DMS53 (cell line): Measurements from ENCODE around the gene SIK2.
A peak's percentile ranks its signal among the peaks of the same experiment; 100 is the strongest.

Experiments
- DNase-seq: peaks from one replicate; lab custom pipeline; 2025; lab: John Stamatoyannopoulos, UW

The SIK2 gene

DNA sequence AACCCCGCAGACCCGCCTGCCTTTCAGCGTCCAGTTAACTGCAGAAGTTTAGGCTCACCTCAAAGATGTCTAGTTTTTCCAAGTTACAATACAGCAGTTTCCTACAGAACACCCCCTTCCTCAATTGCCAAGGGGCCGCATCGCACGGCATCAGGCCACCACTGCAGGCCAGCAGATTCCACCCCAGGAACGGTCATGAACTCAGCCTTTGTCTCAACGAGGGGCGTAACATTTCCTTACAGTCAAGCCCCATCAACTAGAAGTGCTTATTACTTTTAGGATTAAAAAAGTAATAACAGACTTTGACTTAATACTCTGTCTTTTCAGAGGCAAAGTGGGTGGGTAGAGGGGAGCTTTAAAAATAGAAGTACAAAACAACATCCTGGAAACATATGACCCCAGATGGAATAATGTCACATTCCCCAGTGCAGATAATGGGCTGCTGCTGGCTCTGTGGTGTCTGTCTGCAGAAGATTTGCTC, 127.6 kb downstream of the SIK2 start:
- no peak for DNase-seq

DNA sequence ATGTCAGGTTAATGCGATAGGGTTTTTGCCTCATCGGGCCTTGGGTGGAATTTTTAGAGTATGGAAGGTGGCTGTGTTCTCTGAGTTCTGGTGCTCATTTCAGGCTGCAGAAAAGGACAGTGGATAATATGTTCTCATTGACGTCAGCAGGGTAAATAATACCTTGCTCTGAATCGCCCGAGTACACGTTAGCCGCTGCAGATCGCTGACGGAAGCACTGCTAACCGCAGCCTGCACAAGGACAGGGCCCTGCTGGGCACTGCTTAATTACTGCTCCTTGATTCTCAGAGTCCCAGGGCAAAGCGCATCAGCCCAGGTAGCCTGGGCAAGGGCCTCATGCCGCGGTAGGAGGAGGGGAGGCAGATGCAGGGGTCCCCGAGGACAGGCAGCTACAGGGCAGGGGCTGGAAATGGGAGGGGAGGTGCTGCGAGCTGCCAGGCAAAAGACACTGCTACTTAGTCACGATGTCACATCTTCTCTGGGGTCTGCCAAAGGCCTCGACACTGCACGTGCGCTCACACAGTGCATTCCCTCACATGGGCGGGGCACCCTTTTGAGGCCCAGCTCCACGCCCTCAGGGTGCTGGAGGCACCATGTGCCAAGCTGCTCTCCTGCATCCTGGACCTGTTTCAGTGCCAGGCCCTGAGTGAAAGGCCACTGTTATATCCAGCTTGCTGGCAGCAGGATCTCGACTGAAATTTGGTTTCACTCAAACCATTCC, 128.8 kb downstream of the SIK2 start:
- peak; percentile 97 for DNase-seq

GRCh38 chr11:111731821-111732220, 129.6 kb downstream of the SIK2 start:
- DNase-seq, result no peak

- DNase-seq, result no peak
Measured at GRCh38 chr11:111733016-111733415, 130.8 kb downstream of the SIK2 start.

DNA sequence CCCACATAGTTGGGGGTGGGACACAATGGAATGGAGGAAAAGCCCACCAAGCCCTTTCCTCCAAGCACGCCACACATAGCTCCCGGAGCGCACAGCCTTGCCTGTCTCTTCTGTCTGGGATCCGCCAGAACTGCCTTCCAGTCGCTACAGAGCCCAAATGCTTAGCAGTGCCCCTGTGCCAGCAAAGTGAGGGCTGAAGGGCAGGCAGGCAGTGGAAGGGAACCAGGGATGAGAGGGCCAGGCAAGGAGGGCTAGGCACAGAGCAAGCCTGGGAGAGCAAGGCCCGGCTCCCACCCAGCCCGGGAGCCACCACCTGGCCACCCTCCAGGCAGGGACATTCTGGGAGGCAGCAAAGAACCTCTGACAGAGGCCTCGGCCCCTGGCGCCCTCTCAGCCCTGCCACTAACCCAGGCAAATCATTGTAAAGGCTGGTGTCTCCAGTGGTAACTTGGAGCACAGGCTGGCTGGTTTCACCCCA, 131.4 kb downstream of the SIK2 start:
- peak; percentile 34 for DNase-seq

DNA sequence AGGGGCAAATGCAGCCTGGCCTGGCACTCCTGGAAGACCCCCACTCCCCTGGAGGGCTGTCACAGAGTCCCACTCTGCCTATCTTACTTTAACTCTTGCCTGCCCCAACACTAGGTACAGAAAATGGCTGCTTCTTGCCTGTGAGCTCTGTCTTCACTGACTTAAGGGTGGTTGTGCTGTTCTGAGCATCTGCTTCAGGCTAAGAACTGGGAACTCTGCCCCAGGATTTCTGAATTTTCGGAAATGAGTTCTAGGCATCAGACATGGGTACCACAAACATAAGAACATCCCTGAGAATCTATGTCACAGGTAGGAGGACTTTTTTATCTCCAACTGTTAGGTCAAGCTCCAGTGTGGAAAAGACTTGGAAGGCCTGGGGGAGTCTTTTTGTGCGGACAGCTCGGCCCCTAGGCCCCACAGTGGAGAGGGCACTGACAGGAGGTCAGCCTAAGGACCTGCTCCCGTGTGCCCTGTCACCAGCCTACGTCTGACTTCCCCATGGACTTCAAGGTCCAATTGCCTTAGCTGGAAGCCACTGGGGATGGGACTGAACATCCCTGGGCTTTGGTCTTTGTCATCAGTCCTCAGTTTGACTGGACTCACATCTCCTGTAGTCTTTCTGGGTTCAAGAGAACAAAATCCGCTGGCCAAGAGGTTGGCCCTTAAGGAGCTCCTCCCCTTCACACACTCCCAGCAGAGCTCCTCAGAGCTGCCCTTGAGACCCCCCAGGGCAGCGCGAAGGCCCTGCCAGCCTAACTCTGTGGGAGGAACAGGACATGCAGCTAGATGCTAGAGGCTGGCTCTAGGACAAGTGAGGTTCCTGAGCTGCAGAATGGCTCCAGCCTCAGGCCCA, 132.1 kb downstream of the SIK2 start:
- DNase-seq, result peak; percentile 46

DNA sequence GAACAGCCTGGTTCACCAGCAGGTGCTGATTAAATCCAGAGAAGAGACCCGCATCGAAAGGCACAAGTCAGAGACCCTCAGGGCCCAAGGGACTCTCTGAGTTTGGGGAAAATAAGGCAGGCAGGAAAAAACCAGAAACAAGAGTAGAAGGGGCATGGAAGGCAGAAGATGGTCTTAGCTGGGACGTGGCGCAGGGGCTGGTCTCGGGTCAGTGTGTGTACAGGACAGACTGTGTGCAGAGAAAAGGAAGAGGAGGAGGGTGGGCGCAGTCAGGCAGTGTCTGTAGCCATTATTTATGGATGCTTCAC, 132.7 kb downstream of the SIK2 start:
- no peak for DNase-seq

GRCh38 chr11:111735262-111736116, 133.2 kb downstream of the SIK2 start:
- peak; percentile 95 for DNase-seq

DNA sequence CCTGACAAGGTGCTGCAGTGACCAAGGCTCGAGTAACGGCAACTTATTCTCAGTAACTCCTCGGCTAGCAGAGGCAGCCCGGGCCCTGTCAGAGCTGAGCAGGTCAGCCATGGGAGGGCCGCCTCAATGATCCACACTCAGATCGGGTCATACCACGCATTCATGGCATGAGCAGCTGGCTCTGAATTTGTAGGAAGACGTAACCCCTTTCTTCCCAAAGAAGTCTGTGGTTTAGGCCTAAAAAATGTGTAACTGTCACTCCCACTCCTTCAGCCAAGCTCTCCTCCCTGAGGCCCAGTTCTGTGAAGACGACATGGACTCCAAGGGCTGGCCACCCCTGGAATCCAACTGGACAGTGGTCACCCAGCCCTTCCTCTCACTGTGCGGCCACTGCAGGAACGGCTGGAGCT, 133.9 kb downstream of the SIK2 start:
- DNase-seq, result no peak

DNA sequence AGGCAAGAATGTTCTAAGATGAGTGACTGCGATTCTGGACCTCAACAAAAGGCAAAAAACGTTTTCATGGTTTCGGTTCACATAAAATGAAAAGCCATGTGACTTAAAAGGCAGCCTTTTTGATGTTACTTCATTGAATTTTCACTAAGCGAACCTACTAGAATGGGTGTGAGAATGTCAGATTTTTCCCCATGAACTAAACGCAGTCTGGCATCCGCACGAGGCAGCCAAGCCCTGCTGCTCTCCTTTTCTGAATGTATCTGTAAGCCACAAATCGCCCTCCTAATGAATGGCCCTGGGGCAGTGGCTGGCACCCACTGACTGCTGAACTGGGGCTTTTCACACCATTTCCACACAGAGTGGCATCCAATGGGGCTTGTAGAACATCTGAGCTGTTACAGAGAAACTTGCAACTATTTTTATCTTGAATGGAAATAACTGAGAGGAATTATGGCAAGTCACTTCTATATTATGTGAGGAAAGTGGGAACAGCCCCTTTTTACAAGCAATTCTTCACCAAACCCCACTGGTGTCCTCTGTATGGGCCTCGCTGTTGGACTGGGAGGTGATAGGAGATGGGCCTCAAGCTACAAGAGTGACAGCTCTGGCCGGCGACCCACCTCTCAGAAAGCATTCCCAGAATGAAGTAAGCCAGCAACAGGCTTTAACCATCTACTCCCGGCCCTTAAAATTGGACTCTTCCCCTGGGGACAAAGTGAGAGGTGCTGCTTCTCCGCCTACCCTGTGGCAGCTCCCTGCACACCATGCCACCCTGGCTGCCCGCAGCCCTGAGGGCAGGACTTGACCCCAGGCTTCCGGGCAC, 134.6 kb downstream of the SIK2 start:
- no peak for DNase-seq

GRCh38 chr11:111737444-111738210, 135.4 kb downstream of the SIK2 start:
- no peak for DNase-seq

DNA sequence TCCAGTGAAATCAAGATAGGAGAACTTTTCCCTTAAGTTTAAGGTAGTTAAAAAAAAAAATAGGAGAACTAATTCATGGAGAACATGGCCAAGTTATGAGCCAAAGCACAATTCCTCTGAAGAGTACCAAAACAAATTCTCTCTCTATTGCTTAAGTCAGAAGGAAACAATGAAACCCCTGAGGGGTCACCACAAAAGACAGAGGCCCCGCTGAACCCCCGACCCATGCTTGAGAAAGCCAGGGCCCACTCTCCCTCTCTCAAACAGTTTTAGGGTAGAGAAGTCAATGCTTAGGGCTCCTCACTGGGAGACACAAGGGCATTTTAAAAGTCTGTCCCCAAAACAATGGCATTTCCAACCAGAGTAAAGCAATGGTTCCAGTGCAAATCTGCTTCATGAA, 137.1 kb downstream of the SIK2 start:
- no peak for DNase-seq

DNA sequence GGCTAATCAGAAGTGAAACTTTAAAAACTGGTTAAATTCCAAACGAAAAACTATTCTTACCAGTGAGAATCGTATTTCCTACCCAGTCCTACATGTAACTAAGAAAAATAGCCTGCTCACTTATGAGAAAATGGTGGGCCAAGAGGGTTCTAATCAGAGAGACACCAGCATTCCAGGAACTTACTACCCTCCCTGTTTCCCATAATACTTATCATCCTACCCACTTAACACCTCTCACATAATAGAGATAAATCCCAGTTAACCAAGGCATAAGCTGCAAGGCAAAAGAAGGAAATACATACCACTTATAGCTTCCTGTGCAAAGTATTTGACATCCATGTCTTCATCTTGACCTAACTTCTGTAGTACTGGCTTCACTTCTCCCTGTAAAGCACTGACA, 139.5 kb downstream of the SIK2 start:
- DNase-seq, result no peak

- no peak for DNase-seq
Measured at GRCh38 chr11:111743700-111744099, 141.5 kb downstream of the SIK2 start.

DNA sequence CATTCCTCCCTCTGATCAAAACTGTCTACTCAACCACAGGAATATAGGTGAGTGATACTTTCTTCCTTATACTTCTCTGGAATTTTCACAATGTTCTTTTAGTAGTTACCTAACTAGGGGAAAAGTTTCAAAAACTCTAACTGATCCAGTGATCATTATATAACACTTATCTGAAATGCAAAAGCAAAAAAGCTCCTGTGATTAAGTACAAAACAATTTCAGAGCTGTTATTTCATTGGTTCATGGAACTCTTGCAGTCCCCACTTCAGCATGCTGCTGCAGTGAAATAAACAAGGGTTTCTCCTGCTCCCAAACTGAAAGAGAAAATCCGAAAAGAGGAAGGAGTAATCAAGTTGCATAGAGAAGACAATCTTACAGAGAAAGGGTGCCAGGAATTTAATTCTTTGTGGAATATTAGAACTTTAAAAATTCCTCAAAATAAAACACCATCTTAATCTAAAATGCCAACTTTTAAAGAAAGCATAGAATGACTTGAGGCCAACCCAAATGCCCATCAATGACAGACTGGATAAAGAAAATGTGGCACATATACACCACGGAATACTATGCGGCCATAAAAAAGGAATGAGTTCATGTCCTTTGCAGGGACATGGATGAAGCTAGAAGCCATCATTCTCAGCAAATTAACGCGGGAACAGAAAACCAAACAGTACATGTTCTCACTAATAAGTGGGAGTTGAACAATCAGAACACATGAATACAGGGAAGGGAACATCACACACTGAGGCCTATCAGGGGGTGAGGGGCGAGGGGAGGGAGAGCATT, 143.7 kb downstream of the SIK2 start:
- no peak for DNase-seq

GRCh38 chr11:111748035-111748804, 146.0 kb downstream of the SIK2 start:
- DNase-seq, result no peak

- no peak for DNase-seq
Measured at GRCh38 chr11:111749646-111750045, 147.4 kb downstream of the SIK2 start.

- DNase-seq, result no peak
Measured at GRCh38 chr11:111756097-111756496, 153.8 kb downstream of the SIK2 start.

GRCh38 chr11:111759376-111759775, 157.1 kb downstream of the SIK2 start:
- no peak for DNase-seq
